Eye (tissue), 1 donor: Measurements from ENCODE around the gene AGMAT.
A peak's percentile ranks its signal among the peaks of the same experiment; 100 is the strongest.

ENCODE experiments used
- DNase-seq: peaks from one replicate; pipeline ENCODE4 v3.0.0-alpha.2; 2015

The AGMAT gene, protein sequence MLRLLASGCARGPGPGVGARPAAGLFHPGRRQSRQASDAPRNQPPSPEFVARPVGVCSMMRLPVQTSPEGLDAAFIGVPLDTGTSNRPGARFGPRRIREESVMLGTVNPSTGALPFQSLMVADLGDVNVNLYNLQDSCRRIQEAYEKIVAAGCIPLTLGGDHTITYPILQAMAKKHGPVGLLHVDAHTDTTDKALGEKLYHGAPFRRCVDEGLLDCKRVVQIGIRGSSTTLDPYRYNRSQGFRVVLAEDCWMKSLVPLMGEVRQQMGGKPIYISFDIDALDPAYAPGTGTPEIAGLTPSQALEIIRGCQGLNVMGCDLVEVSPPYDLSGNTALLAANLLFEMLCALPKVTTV

DNA sequence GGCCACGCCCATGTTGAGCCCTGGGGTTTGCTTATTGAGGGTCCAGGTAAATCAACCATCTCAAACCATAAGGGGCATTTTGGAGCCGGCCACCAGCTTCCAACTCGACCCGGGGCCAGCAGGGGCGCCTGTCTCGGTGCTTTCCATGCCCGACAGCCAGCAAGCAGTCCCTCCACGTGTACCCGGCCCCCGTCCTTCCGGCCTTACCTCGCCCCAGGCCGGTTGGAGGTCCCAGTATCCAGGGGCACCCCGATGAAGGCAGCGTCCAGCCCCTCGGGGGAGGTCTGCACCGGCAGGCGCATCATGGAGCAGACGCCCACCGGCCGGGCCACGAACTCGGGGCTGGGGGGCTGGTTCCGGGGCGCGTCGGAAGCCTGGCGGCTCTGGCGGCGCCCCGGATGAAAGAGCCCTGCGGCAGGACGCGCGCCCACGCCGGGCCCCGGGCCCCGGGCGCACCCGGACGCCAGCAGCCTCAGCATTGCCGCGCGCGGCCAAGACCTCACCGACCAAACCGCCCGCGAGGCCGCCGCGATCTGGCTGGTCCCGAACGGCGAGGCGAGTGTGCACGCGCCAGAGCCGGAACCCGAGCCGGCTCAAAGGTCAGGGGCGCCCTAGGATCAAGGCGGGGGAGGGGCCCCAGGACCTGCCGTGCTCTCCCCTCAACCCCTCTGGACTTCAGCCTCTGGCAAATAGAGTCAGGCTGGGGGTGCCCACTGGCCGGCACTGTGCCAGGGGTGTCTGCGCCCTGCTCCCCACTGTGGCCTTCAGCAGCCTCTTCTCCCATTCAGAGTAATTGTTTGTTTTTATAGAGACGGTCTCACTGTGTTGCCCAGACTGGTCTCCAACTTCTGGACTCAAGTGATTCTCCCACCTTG is at the start of gene AGMAT:
Gene AGMAT (minus strand): TSS at position 563 of the 875 bp plus-strand sequence. CDS start 84 bp downstream, at position 479.
- peak; percentile 59 for DNase-seq

GRCh38 chr1:15633756-15634420 is 49.0 kb upstream of the AGMAT start:
- DNase-seq = no peak

DNA sequence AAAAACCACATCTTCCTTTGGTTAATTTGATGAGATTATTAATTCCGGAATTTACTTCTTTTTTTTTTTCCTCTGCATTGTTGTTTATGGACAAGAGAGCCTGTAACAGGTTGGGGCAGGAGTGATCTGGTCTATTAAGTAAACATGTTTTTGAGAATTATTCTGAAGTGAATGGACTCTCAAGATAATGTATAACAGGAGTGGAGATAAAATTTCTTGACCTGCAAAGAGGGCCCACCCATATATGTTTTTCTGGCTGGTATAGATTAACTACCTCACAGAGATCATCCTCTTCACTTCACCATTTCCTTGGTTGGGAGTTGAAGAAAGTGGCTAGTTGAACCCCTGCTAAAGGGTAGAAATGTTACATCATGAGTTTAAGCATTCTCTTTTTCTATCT is 43.2 kb upstream of the AGMAT start:
- DNase-seq = no peak

DNA sequence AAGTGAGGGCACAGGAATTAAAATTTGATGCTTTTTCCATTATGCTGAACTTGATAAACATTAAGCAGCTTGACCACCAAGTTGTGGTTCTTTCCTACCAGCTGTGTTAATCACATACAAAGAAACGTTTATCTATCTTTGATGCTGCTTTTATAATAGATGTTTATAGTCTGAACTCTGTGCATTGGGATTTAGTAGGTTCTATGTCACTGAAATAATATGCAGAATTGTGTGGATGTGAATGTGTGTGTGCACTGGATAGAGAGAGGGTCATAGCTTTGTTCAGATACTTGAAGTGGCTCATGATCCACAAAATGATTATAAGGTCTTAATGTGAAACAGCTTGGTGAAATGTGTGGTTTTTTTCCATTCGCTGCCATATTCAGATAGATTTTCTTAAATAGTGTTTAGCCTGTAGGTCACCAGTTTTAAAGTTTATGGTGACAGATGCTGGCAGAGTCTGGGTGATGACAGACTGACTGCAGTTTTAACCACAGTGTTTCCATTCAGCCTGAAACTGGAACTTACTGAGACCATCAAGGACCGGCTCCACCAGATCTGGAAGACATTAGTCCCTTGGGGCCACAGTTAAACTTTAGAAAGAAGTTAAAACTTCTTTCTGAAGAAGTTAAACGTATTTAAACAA is 42.6 kb upstream of the AGMAT start:
- no peak for DNase-seq

- DNase-seq = no peak
Measured at GRCh38 chr1:15626269-15626950, 41.6 kb upstream of the AGMAT start.

DNA sequence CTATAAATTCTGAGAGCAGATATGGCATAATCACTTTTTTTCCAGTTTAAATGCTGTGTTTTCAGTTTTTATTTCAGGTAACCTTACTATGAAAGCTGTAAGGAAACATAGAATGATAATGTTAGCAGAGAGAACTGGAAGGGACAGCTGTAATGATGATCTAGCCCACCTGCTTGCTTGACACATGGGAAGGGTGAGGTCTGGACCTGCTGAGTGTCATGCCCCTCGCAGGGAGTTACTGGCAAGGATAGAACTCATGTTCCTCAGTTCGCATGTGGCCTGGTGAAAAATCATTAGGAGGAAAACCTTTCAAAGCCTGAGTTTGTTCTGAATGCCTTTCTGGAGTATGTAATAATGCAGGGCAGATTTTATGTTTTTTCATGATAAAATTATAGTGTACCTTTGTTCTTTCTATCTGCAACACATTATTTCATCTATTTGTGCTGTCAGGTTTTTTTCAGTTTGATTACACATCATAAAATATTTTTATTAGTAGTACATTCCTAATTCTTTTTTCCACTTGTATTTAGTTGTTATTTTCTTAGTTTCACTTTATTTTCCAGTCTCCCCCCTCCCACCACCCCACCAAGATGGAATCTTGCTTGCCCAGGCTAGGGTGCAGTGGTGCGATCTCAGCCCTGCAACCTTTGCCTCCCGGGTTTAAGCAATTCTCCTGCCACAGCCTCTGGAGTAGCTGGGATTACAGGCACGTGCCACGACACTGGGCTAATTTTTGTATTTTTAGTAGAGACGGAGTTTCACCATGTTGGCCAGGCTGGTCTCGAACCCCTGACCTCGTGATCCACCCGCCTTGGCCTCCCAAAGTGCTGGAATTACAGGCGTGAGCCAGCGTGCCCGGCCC is 40.4 kb upstream of the AGMAT start:
- DNase-seq = no peak

- no peak for DNase-seq
Measured at GRCh38 chr1:15624133-15624714, 39.4 kb upstream of the AGMAT start.

DNA sequence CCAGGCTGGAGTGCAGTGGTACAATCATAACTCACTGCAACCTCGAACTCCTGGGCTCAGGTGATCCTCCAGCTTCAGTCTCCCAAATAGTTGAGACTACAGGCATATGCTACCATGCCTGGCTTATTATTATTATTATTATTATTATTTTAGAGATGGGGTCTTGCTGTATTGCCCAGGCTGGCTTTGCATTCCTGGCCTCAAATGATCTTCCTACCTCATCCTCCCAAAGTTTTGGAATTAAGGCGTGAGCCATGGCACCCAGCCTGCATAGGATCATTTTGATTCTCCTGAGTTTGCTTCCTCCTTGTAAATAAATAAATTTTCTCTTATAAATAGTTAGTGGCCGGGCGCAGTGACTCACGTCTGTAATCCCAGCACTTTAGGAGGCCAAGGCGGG is 38.6 kb upstream of the AGMAT start:
- no peak for DNase-seq

DNA sequence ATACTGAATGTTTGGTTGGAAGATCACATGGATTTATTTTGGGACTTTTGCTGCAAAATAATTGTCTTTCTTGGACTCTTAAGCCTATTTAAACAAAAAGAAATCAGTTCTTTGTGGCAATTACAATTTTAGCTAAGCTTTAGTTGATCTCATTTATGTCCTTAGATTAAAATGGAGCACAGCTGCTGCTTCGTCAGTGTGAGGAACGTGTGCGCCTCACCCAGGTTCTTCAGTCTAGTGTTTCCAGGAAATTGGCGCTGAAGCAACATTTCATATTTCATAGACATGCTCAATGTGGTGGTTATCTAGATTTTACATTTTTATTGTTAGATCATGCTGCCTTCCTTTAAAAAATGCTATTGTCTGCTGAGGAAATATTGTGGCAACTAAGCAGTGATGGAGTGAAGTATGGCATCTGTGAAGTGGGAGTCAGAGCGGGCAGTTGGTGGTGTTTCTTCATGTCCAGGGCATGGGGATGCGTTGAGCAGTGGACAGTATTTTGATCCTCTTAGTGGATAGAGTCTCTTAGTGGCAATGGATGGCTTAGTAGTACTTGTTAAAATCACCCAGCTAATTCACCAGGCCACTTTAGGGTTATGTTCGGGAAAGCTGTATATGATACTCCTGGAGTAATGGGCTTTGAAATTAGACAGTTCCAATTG is 38.0 kb upstream of the AGMAT start:
- DNase-seq = no peak

GRCh38 chr1:15621975-15622374 is 37.1 kb upstream of the AGMAT start:
- no peak for DNase-seq

DNA sequence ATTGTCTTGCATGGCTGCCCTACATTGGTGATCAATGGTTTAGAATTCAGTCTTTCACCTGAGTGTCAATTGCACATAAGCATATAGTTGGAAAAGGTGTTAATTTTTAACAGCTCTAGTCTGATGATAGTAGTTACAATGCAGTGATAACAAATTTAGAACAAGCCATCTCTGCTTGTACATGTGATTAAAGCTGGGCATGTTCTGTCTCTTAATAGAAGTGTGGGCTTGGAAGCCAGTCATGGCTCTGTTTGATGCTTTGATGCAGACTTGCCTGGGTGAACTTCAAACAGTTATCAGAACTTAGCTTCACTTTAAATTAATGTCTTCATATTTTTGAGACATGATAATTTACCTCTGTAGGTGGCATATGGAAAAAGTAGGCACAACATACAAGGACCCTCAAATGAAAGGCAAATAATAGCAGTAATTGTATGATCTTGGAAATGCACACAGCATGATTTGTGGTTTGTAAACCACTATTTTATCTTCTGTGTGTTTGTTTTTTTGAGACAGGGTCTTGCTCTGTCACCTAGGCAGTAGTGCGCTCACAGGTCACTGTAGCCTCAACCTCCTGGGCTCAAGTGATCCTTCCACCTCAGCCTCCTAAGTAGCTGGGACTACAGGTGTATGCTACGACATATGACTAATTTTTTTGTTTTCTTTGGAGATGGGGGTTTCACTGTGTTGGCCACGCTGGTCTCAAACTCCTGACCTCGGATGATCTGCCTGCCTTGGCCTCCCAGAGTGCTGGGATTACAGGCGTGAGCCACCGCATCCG is 36.2 kb upstream of the AGMAT start:
- no peak for DNase-seq

GRCh38 chr1:15620155-15620545 is 35.3 kb upstream of the AGMAT start:
- no peak for DNase-seq

DNA sequence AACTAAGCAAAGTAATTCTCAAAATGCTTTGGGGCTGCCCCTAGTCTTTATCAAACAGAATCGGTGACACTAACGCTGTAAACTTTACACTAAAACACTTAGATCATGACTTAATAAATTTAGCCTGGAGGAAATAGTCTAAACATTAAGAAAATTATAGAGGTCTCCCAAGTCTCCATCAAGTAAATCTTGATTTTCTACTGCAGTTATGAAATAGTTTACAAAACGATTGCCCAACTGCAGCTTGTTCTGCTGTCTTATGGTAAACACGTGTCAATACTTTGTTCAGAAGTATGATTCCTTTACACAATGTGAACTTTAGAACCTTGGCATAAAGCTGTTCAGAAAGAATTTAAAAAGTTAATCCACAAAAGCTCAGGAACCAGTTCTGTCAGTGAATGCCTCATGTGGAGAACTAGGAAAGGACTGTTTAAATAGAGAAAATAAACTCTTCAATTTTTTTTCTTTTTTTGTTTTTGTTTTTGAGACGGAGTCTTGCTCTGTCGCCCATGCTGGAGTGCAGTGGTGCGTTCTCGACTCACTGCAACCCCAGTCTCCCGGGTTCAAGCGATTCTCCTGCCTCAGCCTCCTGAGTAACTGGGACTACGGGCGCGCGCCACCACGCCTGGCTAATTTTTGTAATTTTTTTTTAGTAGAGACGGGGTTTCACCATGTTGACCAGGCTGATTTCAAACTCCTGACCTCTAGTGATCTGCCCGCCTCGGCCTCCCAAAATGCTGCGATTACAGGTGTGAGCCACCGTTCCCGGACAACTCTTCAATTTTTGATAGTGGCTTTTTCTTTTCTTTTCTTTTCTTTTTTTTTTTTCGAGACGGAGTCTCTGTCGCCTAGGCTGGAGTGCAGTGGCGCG is 34.0 kb upstream of the AGMAT start:
- DNase-seq = peak; percentile 41

GRCh38 chr1:15618077-15618654 is 33.3 kb upstream of the AGMAT start:
- no peak for DNase-seq

DNA sequence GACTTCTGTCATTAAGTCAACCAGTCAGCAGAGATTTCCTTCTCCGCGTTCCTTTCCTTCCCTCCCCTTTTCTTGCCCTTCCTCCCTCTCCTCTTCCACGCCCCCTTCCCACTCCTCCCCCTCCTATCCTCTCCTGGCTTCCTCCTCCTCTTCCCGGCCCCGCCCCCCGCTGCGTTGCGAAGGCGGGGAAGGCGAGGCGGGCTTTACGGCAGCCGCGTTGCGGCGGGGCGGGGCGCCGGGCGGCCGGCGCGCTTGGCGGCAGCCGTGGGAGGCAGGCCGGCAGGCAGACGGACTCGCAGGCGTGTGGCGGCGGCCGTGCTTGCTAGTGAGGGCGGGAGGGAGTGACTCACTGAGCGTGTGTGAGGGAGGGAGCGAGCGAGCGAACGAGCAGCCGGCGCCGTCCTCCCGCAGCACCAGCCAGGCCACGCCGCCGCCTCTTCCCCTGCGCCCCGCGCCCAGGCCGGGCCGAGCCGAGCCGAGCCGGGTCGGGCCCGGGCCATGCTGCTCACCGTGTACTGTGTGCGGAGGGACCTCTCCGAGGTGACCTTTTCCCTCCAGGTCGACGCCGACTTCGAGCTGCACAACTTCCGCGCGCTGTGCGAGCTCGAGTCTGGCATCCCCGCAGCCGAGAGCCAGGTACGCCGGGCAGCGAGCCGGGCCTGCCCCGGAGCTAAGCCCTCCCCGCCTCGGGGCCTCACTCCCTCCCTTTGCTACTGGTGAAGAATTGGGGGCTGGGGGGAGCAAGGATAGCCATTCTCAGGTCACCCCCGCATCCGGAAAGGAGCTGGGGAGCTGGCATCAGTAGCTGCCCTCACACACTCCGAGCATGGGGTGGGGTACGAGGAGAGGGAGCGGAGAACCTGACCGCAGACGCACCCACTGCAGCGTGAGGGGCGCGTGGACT is 32.6 kb upstream of the AGMAT start, which contains the start of gene DDI2:
Gene DDI2 (plus strand): TSS at position 286 of the 904 bp plus-strand sequence. CDS start 213 bp downstream, at position 499.
- DNase-seq = peak; percentile 99

GRCh38 chr1:15616373-15617172 is 31.7 kb upstream of the AGMAT start:
- DNase-seq = no peak
